Keratinocyte (primary cell): ENCODE data around the gene DNAH8.

ENCODE experiments used
- CTCF ChIP-seq, 3 experiments: IDR thresholded peaks in 1 of 3; conservative IDR thresholded peaks in 1 of 3; optimal IDR thresholded peaks in 1 of 3; 2 replicates in 2 of 3; 3 replicates in 1 of 3; pipeline versions ENCODE3 to v1.5.1; 2011; ENCODE audit warnings: low read length in 3 of 3, mild to moderate bottlenecking in 3 of 3, moderate library complexity in 2 of 3, control low read depth in 1 of 3, inconsistent platforms in 1 of 3; ENCODE audit not compliant: insufficient read depth in 2 of 3; ENCODE audit errors: extremely low read depth in 1 of 3
- EZH2 ChIP-seq: IDR thresholded peaks from one replicate; pipeline ENCODE4 v1.6.1; 2012; ENCODE audit warnings: inconsistent platforms, mild to moderate bottlenecking, low read length, moderate library complexity

- TF ChIP-seq CTCF (optimal IDR thresholded peaks at IDR 0.05 in 1 of 3, IDR thresholded peaks at IDR 0.05 in 1 of 3, conservative IDR thresholded peaks at IDR 0.05 in 1 of 3; ENCODE audit: extremely low read depth in 1 of 3, insufficient read depth in 2 of 3, low read length in 3 of 3): no peak
- TF ChIP-seq EZH2: no peak
Observed at GRCh38 chr6:39050453-39051112, 335.5 kb downstream of the DNAH8 start.
